Measurements from ENCODE around the gene ARID5A.
"Not testable (repeated sequence)": the region's sequence is repeated elsewhere in the genome, so short reads cannot be mapped to it uniquely, and the experiment has no call there.

The ARID5A gene

GRCh38 chr2:96540136-96540535 is 3.6 kb downstream of the ARID5A start:
- peak; percentile 82 for DNase-seq (ENCODE audit: low read depth)

DNA sequence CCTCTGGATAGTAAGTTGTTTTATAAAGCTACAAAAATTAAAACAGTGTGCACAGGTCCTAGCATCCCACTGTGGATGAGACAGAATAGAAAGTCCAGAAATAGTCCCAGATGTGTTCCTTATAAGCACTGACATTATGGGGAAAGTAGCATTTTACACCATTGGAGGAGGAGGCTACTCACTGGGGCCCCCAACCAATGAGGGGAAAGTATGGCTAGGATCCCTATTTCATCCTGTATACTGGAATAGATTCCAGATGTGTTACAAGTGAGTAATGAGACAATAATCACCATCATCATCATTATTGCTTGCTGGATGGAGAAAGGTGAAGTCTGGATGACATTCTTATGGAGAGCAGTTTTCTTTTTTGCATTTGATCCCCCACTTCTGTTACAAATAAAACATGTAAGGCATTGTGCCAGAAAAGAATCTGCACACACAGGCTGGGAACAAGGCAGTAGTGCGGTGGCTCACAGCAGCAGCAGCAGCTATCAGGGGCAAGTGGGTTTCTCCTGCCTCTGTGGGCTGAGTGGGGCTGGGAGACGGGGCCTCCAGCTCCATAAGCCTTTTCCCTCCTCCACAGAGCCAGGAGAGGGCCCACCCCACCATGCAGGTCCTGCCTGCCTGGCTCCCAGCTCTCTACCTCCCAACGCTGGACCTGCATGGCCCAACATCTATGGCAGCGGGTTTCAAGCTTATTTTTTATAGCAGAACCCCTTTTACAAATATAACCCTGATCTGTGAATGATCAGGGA is 5.0 kb downstream of the ARID5A start:
- DNase-seq (ENCODE audit: low read depth): peak; percentile 98

DNA sequence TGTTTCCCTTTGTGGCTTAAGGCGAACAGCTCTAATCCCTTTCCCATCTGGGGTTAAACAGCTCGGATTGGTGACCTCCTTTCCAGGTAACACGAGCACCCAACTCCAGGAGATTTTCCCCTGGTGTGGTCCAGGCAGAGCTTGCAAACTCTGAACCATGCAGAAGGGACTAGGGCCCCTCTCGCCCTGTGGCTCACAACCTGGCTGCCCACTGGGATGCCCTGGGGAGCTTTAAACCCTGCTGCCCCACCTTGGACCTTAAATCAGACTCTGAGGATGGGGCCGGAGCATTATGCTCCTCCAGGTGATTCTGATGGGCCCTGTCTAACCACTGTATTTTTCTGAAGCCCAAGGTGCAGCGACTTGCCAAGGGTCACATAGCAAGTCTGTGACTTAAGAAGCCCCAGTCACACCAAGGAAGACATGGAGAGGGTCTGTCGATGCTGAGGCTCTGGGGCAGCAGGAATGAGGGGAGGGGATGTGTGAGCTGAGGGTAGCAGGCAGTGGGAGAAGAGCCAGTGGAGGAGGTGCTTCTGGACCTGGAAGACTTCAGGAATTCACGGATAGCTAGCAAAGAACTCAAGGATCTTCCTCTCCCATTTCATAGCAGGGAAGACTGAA is 5.9 kb downstream of the ARID5A start:
- no peak for DNase-seq (ENCODE audit: low read depth)

GRCh38 chr2:96546321-96546720 is 9.8 kb downstream of the ARID5A start:
- no peak for DNase-seq (ENCODE audit: low read depth)

GRCh38 chr2:96546797-96547196 is 10.2 kb downstream of the ARID5A start:
- DNase-seq (ENCODE audit: low read depth): no peak

GRCh38 chr2:96547203-96547641 is 10.7 kb downstream of the ARID5A start:
- no peak for DNase-seq (ENCODE audit: low read depth)

- no peak for DNase-seq (ENCODE audit: low read depth)
Observed at GRCh38 chr2:96547731-96548171, 11.2 kb downstream of the ARID5A start.

GRCh38 chr2:96548558-96549465 is 12.3 kb downstream of the ARID5A start:
- no peak for DNase-seq (ENCODE audit: low read depth)

- DNase-seq (ENCODE audit: low read depth): no peak
Observed at GRCh38 chr2:96549466-96549785, 12.9 kb downstream of the ARID5A start.

GRCh38 chr2:96549967-96550786 is 13.6 kb downstream of the ARID5A start:
- no peak for DNase-seq (ENCODE audit: low read depth)

GRCh38 chr2:96550787-96551604 is 14.4 kb downstream of the ARID5A start:
- DNase-seq (ENCODE audit: low read depth): no peak

DNA sequence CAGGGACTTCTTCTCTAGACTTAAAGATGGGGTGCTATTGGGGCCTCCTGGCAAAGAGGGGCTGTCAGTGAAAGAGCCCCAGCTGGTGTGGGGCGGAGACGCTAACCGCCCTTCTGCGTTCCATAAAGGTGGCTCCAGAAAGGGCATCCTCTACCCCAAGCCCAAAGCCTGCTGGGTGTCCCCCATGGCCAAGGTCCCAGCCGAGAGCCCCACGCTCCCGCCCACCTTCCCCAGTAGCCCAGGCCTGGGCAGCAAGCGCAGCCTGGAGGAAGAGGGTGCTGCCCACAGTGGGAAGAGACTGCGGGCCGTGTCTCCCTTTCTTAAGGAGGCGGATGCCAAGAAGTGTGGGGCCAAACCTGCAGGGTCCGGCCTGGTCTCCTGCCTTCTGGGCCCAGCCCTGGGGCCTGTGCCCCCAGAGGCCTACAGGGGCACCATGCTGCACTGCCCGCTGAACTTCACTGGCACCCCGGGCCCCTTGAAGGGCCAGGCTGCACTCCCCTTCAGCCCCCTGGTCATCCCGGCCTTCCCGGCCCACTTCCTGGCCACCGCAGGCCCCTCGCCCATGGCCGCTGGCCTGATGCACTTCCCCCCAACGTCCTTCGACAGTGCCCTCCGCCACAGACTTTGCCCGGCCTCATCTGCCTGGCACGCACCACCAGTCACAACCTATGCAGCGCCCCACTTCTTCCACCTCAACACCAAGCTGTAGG is 15.2 kb downstream of the ARID5A start:
- no peak for DNase-seq (ENCODE audit: low read depth)

DNA sequence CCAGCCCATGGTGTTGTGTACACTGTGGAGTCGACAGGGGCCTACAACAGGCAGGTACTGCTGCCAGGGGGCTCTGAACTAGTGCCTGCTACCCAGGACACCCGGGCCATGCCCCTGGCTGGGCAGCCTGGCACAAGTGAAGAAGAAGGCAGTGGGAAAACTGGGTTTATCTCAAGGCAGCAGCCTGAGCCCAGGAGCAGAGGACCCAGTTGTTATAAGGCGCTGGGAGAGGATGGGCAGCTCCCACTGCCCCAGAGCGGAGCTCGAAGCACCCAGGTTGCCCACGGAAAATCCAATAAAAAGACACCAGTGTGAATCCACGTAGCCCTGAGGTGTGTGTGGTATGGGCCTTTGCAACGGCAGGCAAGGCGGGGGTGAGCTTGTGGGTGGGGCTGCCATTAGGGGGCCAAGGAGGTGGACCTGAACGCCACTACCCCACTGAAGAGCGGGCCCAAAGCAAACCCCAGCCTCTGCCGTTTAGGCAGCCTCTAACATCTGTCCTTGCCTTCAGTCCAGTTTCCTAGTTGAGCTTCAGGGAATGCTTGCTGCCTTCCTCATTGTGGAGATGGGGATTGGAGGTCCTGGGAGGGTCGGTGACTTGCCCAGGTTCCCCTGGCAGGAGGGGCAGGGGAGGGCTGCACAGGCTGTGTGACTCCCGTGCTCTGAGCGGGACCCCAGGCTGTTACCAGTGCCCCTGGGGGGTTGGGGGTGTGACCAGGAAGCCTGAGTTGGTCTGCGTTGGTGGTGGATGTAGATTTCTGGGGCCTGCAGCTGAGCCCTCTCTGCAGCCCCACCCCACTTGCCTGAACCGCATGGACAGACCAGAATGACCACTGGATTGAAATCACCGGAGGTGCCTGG is 16.0 kb downstream of the ARID5A start:
- no peak for DNase-seq (ENCODE audit: low read depth)

DNA sequence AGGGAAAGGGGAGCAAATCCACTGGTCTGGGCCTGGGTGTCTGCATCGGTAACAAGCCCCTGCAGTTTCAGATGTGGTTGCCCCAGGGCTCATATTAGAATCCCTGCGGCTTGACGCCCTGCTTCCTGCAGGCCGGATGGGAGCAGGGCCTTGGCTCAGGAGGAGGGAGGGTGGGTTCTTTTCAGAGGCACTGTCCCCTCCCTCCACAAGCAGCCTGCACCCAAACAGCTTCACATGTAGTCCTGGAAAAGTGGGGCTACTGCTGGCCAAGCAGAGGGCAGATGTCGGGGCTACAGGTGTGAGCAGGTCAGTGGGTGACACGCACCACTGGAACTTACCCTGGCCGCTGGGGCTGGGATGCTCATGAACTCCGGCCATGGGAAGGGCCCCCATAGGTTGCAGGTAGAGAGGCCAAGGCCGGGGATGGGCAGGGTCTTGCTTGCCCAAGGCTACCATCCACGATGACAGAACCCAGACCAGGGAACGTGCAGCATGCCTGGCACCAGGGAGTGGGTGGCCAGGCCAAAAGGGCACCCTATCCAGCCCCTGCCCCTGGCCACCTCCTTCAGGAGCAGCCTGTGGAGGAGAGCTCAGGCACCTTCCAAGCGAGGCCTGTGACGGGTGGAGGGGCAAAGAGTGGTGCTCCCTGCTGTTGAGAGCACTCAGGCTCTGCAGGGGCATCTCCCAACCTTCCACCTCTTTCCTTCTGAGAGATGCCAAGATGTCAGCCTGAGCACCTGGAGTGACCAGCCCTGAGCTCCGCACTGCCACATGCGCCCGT is 16.8 kb downstream of the ARID5A start:
- DNase-seq (ENCODE audit: low read depth): no peak

DNA sequence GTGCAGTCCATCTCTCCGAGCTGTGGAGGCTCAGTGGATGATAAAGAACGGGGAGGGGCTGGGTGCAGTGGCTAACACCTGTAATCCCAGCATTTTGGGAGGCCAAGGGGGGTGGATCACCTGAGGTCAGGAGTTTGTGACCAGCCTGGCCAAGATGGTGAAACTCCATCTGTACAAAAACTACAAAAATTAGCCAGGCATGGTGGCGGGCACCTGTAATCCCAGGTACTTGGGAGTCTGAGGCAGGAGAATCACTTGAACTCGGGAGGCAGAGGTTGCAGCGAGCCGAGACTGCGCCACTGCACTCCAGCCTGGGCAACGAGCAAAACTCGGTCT is 17.4 kb downstream of the ARID5A start:
- not testable (repeated sequence) for DNase-seq (ENCODE audit: low read depth)

DNA sequence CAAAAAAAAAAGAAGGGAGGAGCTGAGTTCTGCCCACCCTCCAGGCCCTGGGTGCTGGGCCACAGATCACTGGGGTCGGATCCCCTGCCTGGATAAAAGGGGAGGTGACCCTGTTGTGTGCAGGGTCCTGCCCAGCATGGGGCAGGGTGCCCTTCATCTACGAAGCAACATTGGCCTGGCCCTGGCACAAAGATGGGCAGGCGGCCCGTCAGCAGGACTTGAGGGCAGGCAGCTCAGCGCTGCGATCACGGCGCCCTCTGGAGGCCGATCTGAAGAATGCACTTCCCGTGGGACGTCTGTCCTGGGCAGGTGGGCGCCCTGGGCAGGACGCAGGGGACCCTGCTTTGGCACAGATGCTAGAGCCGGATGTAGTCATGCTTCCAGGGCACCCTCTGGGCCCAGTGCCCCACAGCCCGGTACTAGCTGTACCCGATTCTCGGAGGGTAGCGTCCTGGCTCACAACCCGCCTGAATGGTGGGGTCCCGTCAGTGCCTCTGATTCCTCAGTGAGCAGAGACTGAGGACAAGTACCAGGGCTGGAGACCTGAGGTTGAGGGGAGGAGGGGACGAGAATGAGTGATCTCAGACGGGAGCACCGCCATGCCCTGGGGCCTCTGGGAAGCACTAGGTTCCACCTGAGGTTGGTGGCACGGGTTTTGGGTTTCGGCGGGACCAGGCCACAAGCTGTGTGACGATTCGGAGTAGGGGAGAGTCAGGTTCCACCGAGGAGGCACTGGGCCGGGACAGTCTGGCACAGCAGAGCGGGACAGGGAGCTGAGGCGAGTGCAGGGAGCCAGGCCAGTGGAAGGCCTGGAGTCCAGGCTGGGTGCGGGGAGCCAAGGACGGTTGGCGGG is 18.0 kb downstream of the ARID5A start:
- no peak for DNase-seq (ENCODE audit: low read depth)

DNA sequence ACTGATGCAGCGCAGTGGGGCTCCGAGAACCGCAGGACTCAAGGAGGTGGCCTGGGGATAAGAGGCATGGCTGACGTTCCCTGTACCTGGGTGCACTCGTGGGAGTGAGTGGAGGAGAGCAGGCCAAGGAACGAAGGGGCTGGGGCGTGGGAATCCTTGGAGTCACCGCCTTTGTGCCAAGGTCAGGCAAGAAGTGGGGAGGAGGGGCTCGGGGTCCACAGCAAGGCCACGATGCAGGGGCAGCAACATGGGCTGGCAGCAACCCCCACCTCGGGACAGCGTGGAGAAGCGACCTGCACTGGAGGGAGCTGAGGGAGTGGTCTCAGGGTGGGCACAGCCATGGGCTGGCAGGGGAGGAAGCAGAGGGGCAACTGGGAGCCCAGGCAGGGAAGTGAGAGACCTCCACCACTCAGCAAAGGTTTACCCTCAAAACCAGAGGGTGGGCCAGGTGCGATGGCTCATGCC is 18.6 kb downstream of the ARID5A start:
- no peak for DNase-seq (ENCODE audit: low read depth)

Data from HS-5 (cell line).